ENCODE data around the gene STON2.

- TF ChIP-seq ZFP30 (CRISPR knock-in tag; IDR thresholded peaks at IDR 0.05): no peak
- no peak for TF ChIP-seq CSDC2 (CRISPR knock-in tag; IDR thresholded peaks at IDR 0.05)
- no peak for TF ChIP-seq ZNF565 (CRISPR knock-in tag; conservative IDR thresholded peaks at IDR 0.05; ENCODE audit: low read depth)
- no peak for TF ChIP-seq POU6F1 (CRISPR knock-in tag; IDR thresholded peaks at IDR 0.05; ENCODE audit: borderline replicate concordance, low read depth)
- no peak for TF ChIP-seq ISL1 (CRISPR knock-in tag; IDR thresholded peaks at IDR 0.05)
- no peak for TF ChIP-seq ZFP3 (CRISPR knock-in tag; IDR thresholded peaks at IDR 0.05)
- TF ChIP-seq BACH2 (CRISPR knock-in tag; IDR thresholded peaks at IDR 0.05; ENCODE audit: borderline replicate concordance): no peak
- TF ChIP-seq ZNF8 (CRISPR knock-in tag; IDR thresholded peaks at IDR 0.05): no peak
- TF ChIP-seq CREB5 (CRISPR knock-in tag; IDR thresholded peaks at IDR 0.05; ENCODE audit: low read depth): no peak
- TF ChIP-seq ESRRG (CRISPR knock-in tag; IDR thresholded peaks at IDR 0.05): no peak
- TF ChIP-seq RARB (CRISPR knock-in tag; IDR thresholded peaks at IDR 0.05): no peak
- TF ChIP-seq SNAI2 (CRISPR knock-in tag; IDR thresholded peaks at IDR 0.05): no peak
- TF ChIP-seq PPARA (CRISPR knock-in tag; IDR thresholded peaks at IDR 0.05; ENCODE audit: borderline replicate concordance): no peak
Observed at GRCh38 chr14:81305743-81306142, 94.4 kb downstream of the STON2 start.

Measured in SK-N-SH treated with all-trans-retinoic acid at 6 μM for 48 hours (cell line).